Kidney tubule cell (primary cell): Measurements from ENCODE around the gene TNK2.
"Not testable (repeated sequence)": the region's sequence is repeated elsewhere in the genome, so short reads cannot be mapped to it uniquely, and the experiment has no call there.

Experiments used
- DNase-seq: peaks from one replicate; pipeline ENCODE4 v3.0.0-alpha.2; 2018; ENCODE audit warnings: low spot score

Gene TNK2

DNA sequence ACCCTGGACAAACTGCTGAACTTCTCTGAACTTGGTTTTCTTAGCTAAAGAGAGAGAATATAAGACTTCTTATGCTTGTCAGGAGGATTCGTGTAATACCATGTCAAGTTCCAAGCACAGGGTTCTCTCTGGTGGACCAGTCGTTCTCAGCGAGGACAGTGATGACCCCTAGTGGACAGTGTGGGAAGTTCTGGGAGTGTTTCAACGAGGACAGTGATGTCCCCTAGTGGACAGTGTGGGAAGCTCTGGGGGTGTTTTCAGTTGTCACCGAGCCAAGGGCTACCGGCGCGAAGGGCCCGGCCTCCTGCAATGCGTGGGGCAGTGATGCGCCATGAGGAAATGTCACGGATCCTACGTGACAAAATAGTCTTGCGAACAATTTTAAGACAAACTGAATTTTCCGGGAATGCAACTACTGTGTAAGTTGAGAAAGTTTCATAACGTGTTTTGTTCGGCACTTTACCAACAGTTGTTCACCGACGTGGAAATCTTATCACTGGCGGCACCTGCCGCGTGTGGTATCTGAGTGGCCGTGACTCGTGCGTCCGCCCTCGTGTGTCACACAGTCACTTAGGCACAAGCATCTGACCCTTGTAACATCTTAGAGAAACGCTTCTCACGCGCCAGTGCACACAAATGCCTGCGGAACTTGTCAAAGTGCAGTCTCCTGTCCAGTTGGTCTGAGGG, 57.4 kb downstream of the TNK2 start:
- peak; percentile 88 for DNase-seq

DNA sequence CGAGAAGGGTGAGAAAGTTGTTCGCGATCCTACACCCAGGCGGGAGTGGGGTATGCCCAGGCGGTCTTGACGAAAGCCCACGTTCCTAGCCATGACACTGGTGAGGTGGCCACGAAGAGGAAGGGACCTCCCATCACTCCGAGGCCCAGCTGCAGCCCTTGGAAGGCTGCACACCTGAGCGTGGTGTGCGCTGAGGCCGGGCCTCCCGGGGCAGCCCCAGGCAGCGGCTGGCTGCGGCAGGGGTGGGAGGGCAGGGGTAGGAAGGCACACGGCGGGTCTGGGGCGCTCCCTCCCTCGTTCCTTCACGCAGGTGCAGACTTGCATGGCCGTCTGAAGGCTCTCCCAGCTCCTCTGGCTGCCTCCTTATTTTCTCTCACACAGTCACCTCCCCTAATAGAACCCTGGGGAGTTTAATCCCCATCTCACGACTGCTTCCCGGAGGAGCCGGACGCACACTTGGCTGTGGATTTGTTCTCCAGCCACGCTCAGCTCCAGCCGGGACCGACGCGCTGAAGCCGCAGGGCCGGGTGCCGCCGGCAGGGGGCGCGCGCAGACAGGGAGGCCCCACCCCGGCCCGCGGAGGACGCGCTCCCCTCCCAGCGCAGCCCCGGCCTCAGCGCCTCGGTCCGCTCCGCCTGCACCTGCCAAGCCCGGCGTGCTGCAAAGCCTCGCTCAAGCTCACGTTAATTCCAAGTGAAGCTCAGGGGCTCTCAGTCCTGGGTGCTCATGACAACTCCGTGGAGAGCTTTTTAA, 58.9 kb downstream of the TNK2 start:
- peak; percentile 39 for DNase-seq

DNA sequence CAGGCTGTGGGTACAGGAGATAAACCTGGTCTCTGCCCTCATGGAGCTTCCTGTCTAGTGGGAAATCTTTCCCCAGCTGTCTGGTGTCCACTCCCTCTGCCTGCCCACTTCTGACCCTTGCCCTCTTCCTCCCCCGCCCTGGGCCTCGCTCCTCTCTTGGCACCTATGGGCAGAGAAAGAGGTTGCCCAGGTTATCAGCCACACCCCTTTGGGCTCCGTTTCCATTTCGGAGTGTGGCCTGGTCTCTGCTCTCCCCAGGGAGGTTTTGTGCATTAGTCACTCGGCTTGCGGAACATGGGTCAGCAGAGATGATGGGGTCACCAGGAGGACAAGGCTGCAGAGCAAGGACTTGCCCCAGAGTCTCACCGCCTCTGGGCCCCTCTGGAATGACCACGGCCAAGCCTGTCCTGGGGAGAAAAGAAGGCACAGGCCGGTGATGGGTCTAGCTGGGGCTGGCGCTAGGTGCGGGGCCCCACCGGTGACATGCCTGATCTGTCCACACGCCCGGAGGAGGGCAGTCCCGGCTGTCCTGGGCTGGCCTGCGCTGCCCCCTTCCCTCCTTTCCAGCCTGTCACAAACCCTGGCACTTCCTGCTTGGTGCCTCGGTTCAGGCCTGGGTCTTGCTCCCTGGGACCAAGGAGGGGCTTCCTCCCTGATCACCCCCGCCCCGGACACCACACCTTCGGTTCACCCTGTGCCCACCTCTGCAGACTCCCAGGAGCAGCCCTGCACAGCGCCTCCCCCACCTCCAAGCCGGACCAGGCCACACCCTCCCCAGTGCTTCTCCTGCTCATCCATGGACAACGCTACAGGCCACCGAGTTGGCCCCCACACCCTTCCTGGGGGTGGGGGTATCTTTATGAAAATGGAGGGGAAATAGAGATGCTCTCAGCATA, 61.0 kb downstream of the TNK2 start:
- peak; percentile 62 for DNase-seq

DNA sequence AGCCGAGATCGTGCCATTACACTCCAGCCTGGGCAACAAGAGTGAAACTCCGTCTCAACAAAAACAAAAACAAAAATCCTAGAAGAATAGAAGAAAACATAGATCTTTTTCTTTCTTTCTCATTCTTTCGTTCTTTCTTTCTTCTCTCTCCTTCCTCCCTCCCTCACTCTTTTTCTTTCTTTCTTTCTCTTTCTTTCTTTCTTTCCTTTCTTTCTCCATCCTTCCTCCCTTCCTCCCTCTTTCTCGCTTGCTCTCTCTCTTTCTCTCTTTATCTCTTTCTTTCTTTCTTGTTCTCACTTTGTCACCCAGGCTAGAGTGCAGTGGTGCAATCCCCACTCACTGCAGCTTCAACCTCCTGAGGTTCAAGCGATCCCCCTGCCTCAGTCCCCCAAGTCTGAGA, 62.9 kb downstream of the TNK2 start:
- no peak for DNase-seq

DNA sequence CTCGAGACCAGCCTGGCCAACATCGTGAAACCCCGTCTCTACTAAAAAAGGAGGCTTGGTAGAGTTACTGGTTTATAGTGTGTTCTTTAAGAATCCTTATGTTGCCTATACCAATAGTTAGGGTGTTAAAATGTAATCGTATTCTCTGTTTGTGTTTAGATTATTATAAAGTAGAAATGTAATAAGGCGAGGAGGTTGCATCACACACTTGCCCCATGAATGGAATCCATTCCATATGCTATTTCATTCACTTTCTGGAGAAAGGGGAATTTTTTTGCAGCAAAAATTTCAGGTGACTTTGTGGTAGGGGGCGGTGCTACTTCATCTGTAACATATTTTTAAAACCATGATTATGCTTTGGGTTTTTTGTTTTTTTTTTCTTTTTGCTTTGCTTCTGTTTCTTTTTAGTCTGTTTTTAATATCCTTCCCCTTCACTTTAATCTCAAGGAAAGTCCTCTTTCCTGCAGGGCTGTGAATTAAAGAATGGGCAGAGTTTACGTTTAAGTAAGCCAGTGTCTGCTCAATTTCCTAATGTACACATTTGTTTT, 63.6 kb downstream of the TNK2 start:
- no peak for DNase-seq

DNA sequence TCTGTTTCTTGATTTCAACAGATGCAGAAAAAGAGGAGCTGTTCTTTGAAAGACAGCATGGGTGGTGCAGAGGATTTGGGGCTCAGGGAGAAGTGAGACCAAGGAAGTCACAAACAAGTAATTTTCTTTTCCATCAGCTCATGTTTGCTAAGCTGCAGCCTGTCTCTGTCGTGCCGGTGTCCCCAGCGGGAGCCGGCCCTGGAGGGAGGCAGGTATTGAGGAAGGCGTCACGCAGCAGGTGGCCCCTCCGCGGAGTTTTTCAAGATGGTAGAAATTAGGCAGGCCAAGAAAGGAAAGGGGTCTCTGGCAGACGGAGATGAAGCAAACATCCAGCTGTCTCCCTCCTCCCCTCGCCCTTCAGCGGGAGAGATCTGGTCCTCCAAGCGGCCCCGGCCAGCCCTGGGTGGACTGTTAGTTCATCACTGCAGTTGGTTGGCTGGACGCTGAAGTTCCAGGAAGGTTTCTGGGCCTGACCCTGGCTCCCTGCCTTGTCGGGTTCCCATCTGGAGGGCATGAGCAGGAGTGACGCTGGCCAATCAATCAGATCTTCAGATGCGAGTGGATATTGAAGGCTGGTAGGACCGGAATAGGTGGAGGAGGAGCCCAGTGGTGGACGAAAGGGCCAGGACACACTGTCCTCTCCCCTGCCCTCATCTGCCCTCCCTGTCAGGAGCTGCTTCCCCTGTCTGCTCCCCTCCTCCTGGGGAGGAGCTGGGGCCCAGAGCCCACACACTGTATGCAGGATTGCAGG, 68.9 kb downstream of the TNK2 start:
- no peak for DNase-seq

DNA sequence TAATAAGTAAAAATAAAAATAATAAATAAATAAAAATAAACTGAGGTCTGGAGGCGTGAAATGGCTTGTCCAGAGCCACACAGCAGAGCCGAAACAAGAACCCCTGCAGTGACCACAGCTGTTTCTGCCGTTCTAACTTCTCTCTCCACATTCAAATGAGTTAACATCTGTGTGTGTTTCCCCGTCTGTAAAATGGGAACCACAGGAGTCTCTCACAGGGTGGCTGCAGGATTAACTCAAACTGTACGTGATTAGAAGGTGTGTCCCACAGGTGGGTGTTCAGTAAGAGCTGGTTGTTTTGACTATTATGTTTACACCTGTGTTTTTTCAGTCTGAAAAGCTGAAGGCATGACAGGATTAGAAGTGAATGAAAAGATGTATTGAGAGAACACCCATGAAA, 69.6 kb downstream of the TNK2 start:
- DNase-seq: no peak

DNA sequence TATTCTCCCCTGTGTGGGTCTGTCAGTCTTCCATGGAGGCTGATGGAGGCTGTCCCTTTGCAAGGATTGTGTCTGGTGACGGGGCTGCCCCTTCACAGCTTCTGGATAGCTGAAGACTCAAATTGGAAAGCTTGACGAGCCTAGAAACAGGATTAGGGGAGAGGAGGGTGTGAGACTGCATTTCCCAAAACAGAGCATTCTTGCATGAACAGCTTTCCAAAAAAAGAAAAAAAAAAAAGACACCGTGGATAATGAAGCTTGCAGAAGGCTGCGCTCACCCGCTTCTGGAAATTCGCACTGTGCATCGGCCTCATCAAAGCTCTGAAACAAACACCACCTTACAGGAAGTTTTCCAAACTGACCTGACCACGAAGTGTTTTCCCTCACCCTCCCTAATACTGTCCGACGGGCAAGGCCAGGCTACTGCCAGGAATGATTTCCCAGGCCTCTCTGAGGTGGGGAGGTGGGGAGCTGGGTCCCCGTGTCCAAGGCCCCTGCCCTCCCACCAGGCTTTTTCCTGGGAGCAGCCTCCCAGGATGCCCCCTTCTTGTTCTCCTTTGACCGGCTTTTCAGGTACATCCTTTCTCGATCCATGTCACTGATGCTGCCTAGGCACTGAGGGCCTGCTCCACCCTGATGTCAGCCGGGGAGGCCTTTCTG, 71.7 kb downstream of the TNK2 start:
- DNase-seq: no peak

DNA sequence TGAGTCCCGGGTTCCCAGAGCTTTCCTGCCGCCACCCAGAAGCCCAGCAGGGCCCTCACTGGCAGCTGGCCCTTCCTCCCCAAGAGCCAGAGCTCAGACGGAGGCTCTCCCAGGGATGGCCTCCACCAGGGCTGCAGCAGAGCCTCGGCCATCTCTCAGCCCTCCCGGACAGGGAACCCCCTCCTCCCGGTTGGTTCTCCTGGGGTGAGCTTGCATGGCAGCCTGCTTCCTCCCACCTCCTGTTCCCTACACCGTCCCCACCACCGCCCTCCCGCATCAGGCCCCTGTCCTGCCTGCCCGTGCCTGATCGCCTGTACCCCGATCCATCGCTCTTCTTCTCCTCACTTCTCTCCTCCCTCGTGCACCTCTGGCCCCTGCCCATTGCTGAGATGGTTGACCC, 72.6 kb downstream of the TNK2 start:
- no peak for DNase-seq

DNA sequence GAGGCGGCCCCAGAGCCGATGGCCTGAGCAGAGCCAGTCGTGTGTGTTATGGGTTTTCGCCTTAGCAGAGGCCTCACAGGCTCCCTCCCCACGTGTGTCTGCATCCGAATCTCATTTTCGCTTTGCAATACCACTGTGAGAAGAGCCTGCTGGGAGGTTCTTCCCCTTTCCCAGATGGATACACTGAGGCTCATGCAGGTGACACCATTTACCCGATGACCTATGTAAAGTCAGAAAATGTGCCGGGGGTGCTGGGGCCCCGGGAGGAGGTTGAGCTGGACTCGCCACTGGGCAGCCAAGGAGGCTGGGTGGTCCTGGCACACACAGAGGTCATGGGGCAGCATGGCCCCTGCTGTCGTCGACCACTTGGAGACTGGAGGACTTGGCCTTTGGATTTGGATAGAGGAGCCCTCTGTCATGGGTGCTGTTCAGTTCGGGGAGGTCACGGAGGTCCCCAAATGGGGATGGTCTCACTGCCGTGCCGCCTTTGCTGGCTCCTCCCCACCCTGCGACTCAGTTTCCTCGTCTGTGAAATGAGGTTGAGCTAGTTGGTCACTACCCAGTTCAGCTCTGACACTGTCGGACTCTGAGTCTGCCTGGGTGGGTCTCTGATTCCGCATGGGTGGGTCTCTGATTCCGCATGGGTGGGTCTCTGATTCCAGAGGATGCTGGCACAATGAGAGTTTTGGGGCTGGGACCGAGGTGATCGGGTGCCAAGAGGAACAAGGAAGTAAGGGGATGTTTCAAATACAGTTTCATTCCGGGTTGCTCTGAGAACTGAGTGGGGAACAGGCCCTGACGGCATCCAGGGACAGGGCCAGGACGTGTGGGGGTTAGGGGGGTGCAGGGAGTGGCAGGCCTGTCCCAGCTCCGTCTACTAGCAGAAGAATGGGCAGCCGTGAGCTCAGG, 73.4 kb downstream of the TNK2 start:
- DNase-seq: no peak

DNA sequence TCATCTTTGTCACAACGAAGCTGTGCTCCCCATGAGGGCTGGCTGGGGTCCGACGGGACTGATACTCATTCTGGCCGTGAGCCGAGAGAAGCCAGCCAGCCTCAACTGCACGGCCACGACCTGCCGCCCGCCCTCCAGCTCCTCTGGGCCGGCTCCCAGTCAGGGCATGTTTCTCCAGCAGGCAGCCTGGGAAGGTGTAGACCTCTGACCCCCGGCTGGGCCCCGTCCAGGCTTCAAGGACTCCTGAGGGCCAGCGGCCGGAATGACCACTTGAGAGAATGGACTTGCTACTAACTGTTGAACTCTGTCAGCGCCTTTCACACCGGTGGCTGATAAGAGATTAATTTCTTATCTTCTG, 78.5 kb downstream of the TNK2 start:
- no peak for DNase-seq

DNA sequence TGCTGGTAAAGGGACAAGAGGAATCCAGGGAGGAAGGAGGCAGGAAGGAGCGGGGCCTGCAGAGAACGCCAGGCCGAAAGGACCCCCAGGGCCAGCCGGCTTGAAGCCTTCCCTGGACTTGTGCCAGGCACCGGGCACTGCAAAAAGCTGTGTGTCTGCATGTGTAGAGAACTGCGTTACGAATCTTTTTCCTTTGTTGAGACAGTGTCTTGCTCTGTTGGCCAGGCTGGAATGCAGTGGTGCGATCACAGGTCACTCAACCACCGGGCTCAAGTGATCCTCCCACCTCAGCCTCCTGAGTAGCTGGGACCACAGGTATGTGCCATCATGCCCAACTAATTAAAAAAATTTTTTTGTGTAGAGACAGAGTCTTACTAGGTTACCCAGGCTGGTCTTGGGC, 79.6 kb downstream of the TNK2 start:
- DNase-seq: peak; percentile 18

DNA sequence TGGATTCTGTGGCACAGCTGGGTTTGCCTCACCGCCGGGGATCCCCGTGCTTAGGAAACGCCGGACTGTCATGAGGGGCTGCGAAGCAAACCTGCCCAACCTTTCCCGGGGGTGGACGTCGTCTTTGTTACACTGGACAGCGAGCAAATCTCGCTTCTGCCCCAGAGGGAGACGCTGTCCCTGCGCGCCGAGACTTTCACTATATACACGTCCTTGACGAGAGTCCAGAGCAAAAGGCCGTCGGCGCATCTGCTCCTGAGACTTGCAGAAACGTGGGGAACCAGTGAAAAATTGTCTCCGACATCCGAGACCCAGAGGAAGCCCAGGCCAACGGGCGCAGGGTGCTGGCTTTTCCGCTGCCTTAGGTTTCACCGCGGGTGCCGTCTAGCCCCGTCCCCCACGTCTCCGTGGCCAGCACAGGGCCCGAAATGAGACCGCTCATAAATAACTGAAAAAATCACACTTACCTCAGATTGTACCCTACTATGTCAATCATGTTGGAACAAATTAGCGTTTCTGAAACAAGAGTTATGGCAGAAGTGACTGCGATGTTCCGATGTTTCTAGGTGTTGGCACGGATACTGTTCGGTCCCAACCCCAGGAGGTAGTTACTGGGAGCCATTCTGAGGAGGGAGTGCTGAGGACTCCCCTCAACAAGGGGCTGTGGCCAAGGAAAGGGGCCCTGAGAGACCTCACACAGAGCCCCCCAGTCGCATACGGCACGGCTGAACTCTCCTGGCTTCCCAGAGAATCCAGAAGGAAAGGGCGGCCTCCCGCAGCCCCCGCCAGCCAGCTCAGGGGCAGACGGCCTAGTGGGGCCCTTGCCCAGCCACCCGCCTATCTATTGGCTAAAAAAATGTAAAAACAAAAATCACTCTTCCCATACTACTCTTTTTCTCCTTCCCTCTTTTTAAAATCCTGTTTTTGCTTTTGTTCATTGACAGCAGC, 82.2 kb downstream of the TNK2 start:
- DNase-seq: no peak

DNA sequence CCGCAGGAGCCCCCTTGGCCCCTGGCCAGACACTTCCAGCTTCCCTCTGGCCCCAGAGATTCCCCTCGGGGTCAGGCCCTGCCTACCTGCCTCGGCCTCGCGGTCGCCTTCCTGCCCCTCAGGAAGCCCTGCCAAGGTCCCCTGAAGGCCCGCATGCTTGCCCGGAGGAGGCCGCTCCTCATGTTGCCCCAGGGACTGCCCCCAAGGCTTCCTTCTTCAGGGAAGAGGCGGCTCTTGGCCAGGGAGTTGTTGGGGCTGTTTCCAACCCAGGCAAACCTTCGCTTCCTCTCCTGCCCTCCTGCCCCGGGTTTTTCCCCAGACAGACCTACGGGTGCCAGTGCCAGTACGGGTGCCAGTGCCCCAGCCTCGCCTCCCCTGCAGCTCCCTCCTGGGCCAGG, 83.2 kb downstream of the TNK2 start:
- DNase-seq: no peak

DNA sequence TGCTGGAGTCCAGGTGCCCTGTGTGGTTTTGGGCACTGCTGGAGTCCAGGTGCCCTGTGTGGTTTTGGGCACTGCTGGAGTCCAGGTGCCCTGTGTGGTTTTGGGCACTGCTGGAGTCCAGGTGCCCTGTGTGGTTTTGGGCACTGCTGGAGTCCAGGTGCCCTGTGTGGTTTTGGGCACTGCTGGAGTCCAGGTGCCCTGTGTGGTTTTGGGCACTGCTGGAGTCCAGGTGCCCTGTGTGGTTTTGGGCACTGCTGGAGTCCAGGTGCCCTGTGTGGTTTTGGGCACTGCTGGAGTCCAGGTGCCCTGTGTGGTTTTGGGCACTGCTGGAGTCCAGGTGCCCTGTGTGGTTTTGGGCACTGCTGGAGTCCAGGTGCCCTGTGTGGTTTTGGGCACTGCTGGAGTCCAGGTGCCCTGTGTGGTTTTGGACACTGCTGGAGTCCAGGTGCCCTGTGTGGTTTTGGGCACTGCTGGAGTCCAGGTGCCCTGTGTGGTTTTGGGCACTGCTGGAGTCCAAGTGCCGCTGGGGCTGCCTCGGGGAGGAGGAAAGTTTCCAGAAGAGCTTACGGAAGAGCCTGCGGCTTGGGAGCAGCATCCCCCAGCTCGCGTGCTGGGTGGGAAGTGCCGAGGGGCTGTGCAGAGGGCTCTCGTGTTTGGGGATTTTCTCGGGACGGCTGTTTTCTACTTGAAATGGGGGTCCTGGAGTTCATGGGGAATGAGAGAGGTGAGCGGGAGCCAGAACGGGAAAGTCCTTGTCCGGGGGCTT, 83.7 kb downstream of the TNK2 start:
- DNase-seq: not testable (repeated sequence)

DNA sequence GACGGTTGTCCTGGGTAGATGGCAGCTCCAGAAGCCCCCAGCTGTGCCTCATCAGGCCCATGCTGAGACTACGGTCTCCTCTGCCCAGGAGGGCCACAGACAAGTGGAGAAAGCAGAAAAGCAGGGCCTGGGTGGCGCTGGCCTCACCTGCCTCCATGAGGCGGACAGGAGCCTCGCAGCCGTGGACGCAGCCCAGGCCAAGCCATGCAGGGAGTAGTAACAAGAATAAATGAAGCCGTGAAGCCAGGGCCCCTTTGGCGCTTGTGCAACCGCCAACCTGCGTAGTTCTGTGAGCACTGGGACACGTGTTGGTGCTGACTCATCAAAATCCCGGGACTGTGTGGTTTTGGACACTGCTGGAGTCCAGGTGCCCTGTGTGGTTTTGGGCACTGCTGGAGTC, 84.4 kb downstream of the TNK2 start:
- DNase-seq: peak; percentile 36

DNA sequence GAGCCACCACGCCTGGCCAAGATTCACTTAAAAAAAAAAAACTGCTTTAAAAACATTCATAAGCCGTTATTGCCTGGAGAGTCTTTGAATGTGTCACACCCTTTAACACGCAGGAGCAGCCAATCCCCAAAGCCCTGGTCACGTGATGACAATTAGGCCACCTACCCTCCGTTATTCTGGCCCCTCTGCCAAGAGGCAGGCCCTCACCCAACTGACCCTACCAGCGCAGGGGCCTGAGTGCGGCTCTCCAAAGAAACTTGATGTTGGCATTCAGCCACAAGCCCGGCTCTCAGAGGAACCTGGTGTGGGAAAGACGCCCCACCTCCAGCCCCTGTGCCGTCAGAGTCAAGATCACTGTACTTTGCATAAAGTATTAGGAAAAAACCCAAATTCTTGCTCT, 85.1 kb downstream of the TNK2 start:
- DNase-seq: no peak

DNA sequence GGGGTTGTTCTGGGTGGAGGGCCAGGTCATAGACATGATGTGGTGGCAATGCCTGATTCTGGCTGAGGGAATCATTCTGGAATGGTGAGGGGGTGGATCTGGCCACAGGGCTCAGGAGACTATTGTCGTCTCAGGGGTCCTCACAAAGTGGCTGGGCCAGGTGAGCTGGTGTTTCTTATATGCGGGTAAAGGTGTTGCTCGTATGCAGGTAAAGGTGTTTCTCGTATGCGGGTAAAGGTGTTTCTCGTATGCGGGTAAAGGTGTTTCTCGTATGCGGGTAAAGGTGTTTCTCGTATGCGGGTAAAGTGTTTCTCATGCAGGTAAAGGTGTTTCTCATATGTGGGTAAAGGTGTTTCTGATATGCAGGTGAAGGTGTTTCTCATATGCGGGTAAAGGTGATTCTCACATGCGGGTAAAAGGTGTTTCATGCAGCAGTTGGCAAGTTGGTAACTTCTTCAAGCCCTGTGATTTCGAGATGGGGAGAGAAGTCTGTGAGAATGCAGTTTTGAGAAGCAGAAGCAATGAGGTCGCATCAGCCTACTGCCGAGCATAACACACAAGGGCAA, 86.1 kb downstream of the TNK2 start:
- DNase-seq: no peak
